Islet precursor cell (in vitro differentiated cells): ENCODE data around the gene ZNF497.
"Not testable (repeated sequence)": the region's sequence is repeated elsewhere in the genome, so short reads cannot be mapped to it uniquely, and the experiment has no call there.

Source experiments
- DNase-seq: peaks from one replicate; pipeline ENCODE4 v3.0.0-alpha.2; 2018

The ZNF497 gene

DNA sequence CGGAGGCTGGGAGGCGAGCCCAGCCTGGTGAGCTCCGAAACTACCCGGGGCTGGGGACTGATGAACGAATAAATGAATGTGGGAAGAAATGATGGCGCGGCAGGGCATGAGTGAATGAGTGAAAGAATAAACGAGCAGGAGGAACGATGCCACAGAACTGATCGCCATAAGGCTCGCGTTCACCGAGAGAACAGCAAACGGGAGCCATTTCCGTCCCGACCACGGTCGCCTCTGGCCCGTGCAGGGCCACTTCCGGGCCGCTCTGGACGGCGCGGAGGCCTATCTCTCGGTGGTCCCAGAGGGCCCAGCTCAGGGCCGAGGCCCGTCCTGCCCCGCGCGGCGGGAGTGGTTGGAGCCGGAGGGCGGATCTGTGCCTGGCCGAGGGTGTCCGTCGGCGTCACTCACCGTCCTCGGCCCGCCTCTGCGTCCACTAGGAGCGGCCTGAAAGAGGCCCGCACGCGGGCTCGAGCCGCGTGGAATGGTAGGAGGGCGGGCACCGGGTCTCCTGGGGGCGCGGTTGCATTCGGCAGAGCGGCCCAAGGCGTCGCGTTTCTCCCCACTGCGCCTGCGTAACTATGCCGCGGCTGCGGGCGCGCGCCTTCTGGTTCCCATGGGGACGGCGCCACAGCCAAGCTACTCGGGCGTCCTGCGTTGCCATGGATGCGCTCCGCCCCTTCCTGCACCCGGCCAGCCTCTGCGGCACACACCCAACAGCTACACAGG, at the start of gene ZNF497:
TSS of gene ZNF497 (minus strand) at position 480 of the 723 bp plus-strand sequence. CDS start 5,116 bp downstream, outside the sequence.
- peak; percentile 99 for DNase-seq

DNA sequence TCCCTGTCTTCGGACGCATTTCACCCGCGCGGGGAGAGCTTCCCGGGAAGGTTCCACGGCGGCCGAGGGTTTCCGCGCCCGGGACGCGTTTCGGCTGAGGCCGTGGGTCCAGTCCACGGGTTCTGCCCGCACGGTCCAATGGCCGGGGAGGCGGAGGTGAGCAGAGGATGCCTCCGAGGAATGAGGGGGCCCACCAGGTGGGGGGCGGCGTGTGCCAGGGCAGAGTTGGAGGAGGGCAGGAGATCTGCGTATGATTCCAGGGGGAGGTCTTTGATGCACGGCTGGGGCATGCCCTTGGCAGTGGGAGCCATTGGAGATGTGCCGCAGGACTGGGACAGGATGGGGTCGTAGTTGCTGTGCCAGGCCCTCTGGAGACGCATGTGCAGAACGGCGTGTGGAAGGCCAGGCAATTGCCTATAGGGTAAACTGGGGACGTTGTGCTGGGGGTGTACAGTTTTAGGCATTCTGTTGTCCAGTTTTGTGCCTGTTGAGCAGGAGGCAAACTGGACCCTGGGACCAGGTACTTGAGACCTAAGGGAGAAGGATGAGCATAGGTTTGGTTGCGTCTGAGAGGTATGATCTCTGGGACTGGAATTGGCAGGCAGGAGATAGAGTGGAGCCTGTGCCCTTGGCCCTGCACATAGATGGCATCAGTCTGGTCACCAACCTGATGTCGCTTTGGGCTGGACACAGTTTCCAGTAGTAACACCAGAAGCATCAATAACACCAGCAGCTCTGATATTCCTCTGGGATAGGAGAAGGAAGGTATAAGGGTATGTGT, 46.6 kb upstream of the ZNF497 start:
- DNase-seq, result peak; percentile 65

DNA sequence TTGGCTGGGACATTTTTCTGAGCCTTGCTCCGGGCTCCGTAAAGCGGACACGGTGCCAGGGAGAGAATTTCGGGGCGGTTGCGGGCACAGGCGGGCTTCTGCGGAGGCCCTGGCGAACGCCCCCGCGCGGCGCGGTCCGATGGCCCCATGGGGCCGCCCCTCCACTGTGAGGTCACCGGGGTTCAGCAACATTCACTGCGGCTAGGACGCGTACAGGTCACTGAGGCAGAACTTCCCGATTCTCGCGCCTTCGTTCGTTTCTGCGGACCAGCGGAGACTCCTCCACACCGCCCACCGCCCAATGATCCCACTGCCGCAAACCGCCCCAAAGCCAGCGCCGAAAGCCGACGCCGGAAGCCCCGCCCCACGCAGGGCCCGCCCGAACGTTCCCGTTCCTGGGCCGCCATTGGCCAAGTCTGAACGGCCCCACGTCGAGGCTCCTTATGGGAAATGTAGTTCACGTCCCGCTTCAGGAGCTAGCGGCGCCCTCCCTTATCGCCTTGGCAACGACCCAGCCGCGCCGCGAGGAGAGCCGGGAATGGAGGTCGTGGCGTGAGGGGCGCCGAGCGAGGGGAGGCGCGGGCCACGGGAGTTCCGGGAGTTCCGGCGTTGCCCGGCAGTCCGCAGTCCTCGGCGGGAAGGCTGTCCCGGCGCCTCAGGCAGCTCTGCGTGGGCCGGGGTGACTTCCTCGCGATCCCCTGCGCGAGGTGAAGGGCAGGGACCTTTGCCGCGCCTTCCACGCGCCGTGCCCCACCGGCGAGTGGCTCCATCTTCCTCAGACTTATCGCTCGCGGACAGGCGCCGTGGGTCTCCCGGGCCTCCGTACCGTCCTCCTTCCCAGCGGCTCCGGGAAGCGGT, 45.8 kb upstream of the ZNF497 start, which contains the start of gene ZNF584:
TSS of gene ZNF584 (plus strand) at position 498 of the 858 bp plus-strand sequence. CDS start 499 bp downstream, outside the sequence.
- DNase-seq, result peak; percentile 98

DNA sequence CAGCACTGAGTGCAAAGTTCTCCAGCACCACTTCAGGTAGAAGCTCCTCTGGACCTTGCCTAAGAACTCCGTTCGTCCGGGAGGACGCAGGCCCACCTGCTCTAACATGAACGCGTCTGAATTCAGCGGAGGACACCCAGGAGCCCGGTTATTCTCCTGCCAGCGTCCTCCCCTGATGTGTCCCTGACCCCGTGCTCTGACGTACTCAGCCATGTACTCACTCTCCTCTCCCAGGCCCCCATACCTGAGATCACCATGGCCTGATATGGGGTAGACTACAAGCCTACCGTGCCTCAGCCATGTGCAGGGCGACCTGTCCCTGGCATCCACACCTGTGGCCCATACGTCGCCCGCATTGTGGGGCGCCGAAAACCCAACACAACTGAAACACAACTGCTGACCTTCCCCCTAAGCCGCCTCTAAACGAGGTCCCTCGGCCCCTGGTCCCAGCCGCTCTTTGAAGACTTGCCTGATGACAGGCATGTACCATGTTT, 45.2 kb upstream of the ZNF497 start:
- peak; percentile 60 for DNase-seq

DNA sequence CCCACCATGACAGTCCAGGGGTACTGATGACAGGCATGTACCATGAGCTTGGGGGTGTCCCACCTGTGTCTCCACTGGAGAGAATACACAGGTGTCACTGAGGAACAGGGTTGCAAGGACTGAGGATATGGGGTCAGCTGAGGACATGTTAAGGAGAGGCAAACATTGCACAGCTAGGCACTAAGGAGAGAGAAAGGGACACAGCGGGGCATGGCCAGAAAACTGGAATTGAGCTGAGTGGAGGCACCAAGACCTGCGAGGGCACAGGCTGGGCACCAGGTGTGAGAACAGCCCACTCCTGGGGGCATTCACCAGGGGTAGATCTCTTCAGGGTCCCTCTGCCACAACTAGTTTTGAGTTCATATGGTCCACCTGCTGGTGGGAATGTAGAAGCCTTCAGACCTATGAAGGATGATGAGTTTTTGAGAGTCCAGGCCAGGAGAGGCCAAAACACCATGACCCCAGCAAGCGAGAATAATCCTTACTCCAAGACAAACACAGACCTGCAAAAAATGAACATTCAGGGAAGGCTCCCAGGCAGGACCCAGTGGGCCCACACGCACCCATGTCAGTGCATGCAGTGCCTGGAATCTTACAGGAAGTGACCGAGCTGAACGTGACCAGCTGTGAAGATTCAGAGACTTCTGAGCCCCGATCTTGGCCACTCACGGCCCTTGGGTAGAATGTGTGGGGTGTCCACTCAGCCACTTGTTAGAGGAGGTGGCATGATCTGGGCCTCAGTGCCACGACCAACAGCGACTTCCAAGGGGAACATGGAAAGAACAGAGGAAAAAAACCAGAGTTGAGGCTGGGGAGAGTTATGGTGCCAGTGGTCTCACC, 44.5 kb upstream of the ZNF497 start:
- no peak for DNase-seq

DNA sequence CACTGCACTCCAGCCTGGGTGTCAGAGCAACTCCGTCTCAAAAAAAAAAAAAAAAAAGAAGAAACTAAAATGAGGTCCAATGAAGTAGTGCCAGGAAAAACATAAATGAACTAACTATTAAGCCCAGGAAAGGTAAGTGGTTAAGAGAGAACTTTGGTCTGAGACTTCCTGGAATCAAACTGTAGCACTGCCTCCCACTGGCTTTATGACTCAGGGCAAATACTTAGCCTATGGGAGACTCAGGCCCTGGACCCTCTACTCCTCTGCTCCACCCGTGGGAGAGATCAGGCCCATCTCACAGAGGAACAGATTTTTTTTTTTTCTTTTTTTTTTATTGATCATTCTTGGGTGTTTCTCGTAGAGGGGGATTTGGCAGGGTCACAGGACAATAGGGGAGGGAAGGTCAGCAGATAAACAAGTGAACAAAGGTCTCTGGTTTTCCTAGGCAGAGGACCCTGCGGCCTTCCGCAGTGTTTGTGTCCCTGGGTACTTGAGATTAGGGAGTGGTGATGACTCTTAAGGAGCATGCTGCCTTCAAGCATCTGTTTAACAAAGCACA, 41.4 kb upstream of the ZNF497 start:
- not testable (repeated sequence) for DNase-seq

DNA sequence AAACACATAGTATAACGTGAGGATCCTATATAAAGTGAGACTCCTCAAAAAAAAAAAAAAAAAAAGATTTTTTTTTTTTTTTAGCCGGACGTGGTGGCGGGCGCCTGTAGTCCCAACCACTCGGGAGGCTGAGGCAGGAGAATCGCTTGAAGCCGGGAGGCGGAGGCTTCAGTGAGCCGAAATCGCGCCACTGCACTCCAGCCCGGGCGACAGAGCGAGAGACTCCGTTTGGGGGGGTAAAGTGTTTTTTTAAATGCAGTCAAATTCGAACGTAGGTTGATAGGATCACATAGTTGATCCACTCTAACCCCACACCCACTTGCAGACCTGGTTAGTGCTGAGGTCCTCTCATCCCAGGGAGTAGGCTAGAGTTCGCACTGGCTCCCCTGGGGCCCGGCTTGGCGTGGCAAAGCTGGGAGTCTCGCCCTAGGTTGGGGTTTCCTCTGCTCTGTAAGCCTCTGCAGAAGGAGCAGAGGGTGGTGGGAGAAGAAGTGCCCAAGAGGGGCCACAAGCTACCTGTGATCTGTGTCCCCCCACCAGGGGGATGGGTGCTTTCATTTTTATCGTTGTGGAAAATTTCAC, 39.4 kb upstream of the ZNF497 start:
- no peak for DNase-seq

DNA sequence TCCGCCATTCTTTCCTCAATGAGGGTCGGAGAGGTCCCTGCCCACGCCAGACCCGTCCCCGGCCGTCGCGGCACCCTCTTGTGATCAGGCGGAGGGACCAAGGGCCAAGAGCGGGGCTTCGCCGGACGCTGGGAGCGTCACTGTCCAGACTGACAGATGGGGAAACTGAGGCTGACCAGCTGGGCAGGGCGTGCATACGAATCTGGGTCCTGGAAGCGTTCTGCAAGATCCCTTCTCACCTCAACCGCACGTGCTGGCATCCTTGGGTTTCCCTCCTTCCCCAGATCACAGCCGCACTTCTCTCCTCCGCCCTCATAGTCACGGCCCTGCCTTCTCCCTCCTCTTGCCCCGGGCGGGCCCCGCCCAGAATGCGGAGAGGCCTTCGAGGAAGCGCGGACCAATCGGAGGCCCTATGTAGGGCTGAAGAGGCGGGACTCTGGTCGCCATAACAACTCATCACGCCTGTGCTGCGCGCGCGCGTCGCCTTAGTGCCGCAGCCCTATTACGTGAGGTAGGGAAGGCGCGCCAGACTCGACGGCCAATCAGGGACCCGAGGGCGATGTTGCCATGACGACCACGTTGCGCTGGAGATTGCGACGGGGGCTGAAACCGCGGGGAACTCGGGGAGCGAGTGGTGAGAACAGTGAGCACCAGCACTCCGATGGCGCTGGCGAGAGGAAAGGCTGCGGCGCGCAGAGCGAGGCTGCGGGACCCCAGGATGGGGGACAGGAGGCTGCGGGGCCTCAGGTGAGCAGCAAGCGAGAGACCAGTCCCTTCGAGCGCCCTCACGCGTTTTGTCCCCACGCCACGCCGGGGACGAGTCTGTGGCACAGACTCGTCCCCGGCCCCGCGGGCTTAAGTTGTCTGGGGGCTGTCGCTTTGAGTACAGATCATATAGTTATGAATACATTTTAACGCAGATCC, 38.6 kb upstream of the ZNF497 start:
- DNase-seq, result peak; percentile 100

DNA sequence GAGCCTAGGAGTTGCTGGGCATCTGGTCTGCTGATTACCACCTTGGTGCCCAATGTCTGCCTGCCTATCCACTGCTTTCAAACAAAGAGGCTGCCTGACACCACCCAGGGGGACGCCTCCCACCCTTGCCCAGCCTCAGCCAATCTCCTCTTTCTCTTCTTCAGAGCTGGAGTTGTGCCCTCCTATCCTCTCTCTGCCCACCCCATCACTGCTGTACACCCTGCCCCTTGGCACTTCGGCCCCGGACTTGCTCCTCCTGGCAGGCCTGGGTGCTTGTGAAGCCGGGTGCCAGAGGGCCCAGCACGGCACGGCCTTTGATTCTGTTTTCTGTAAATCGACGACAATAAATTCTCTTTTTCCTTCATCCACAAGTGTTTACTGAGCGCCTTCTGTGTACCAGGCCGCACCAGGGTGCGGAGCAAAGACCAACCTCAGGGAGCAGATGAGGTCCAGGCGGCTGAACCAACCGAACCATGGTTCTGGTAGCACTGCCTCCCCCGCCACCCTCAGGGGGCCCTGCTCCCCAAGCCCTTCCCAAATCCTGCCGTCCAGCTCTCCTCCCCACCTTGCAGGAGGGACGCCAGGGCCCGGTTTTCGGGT, 37.9 kb upstream of the ZNF497 start:
- no peak for DNase-seq

DNA sequence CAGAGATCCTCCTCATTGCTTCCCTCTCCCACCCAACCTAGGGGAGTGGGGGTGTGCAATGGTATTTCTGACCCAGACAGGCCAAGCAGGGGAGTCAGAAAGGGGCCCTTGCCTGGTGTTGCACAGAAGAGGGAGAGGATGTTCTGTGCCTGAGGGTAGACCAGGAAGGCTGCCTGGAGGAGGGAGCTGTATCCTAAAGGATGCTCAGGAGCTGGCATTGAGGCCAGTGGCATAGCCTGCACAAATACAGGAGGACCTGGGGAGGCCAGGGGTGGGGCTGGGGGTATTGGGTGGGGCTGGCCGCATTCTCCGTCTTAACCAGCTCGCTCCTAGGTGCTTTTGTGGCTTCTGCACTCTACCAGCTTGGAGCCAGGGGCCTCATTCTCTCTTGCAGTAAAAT, 37.4 kb upstream of the ZNF497 start:
- no peak for DNase-seq

DNA sequence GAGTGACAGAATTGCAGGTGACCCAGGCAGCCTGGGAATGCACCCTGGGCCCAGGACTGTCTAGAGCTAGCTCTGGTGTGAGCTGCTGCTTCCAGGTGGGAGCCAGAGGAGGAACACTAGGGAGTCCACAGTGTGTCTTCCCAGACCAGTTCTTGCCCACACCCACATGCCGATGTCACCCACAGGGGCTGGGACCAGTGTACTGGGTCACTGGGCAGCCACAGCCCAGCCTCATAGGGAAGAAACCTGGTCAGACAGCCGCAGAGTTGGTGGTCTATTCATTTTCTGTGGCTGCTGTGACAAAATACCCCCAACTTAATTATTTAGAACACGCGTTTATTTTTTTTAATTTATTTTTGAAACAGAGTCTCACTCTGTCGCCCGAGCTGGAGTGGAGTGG, 36.0 kb upstream of the ZNF497 start:
- DNase-seq, result no peak

DNA sequence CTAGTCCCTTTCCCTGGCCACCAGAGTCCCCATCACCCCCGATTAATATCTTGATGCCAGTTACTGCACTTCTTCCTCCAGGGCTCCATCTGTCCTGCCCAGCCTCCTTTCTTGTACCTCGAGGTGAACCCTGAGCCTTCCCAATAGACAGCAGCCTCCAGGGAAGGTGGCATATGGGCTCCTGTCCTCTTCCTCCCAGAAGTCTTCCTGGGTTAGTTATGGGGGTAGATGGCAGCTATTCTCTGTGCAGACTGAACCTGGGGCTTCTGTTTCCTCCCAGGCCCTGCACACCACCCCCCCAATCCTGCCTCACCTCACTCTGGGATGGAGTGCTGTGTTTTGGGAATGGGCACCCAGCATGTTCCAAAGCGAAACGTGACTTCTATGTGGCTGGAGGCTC, 35.5 kb upstream of the ZNF497 start:
- no peak for DNase-seq

DNA sequence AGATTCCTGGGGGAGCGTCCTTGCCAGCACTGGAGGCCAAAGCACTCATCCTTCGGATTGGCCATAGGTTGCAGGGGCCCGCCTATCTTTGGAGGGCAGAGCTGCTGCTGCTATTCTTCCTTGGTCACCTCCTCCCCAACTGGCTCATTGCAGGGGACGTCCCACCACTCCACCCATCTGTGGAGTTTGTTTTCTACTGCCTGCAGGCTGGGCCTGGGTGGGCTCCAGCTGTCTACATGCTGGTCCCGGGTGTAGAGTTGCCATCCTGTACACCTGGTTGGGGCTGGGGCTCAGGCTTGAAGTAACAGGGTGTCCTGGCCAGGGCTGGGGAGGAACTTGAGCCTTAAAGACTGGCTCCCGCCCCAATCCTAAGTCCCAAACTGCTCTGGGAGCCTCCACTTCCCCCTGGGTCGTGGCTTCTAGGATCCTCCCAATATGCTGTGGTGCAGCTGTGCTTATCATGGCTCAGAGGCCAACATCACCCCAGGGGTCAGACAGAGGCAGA, 35.0 kb upstream of the ZNF497 start:
- no peak for DNase-seq

DNA sequence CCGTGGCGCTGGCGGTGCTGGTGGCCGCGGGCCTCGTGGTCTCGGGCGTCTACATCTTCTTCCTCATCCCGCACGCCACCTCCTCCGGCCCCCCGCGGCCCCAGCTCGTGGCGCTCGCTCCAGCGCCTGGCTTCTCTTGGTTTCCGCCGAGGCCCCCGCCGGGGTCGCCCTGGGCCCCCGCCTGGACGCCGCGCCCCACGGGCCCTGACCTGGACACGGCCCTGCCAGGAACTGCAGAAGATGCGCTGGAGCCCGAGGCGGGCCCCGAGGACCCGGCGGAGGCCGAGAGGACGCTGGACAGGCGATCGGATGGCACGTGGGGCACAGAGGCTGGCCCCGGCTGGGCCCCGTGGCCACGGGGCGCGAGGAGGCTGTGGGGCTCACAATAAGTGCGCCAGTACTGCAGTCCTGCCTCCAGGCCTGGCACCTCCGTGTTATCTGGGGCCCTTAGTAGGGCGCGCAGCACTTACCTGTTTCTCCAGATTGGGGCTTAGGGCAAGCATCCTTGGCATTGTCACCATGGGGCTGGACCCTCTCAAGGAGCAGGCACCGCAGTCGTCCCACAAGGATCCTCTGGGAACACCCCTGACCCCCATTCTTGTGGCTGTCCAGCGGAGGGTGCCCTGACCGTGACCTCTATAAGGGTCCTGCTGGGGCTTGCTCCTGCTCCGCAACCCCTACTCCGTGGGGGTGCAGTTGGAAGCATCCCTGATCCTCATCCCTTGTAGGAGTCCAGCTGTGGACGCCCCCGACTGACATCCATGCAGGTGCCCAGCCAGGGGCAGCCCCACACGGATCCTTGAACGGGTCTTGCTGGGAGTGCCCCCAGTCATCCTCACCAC, 34.4 kb upstream of the ZNF497 start:
- DNase-seq, result no peak

DNA sequence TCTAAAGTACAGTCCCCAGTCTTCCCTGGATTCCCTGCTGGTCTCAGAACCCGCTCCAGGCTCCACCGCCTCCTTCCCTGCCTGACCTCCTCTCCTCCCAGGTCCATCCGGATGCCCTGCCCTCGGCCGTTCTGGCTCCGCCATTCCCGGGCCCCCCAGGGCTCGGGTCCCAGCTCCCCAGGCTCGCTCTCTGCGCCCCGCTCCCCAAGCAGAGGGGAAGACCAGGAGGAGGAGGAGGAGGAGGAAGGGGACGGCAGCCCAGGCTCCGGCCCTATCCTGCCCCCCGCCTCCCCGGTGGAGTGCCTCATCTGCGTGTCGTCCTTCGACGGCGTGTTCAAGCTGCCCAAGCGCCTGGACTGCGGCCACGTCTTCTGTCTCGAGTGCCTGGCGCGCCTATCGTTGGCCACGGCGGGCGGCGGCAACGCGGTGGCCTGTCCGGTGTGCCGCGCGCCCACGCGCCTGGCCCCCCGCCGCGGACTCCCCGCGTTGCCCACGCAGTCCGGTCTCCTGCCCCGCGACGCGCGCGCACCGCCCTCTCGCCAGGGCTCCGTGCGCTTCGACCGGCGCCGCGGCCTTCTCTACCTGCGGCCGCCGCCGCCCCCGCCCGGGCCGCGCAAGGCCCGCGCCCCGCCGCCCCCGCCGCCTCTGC, 33.6 kb upstream of the ZNF497 start:
- no peak for DNase-seq

DNA sequence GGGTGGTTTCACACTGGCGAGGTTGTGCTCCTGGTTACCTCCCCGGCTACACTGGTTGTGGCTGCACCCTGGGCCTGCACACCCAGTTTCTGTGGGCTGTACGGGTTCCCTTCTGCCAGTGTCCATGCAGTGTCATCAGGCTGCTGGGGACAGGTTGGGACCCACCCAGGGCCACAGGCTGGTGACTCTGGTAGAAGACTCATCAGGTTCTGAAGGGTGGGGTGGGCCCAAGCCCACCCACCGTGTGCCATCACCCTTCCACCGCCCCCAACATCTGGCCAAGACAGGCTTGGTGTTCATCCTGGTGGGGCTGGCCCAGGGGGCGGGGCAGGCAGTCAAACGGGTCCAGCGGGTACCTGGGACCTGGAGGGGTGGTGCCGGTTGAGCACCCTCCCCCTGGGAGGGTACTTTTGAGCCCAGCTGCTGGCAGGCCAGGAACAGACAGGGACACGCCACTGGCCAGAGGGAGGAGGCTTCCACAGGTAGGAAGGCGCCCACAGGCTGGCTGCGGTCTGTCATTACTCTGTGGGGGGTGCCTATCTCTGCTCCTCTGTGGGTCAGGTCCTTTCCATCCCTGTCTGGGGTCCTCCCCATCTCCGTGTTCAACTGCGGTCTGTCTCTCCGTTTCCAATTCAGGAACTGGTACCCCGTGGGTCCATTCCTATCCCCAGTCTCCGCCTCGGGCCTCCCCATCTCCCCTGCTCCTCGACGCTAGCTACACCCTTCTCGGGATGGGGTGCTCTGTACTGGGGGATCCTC, 32.8 kb upstream of the ZNF497 start, which contains the start of gene RNF225:
TSS of gene RNF225 (plus strand) at position 437 of the 759 bp plus-strand sequence. CDS start 434 bp downstream, outside the sequence.
- DNase-seq, result peak; percentile 90

DNA sequence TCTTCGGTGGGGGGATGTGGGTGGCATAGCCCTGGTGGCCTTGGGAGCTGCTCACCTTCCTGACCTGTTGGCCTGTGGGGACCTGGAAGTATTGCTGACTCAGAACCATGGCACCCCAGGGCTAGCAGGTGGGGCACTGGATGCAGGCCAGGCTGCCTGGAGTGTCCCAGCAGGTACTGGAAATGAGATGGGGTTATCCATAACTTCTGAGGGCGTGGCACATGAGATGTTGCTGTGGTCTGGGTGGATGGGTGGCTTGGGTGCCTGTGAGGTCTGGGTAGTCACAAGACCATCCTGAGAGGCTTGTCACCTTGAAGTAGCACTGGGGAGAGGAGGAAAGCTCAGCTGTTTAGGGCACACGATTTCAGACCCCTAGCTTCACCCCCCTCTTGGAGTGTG, 32.3 kb upstream of the ZNF497 start:
- no peak for DNase-seq
